B cell (primary cell): ENCODE data around the gene RRAS2. TPM values are rescaled to one million over a fixed set of nuclear protein-coding genes. Genes with fewer than 3 reads are reported as not detected.

Experiments used
- ATAC-seq: fragments of 200-7000 bp; cut with Tn5 transposase; one replicate; pipeline ENCODE4 v1.10.0; 2021; ENCODE audit warnings: low read depth, mild to moderate bottlenecking, moderate number of reproducible peaks, moderate library complexity
- CTCF ChIA-PET: fragments of 350-600 bp; sonication (Branson Sonifier 250); formaldehyde crosslinking; loops from one replicate; lab custom pipeline; 2021; ENCODE audit warnings: antibody characterized with exemption, inconsistent platforms; lab: Charles Lee
- POLR2A ChIA-PET: fragments of 350-600 bp; sonication (Branson Sonifier 250); formaldehyde crosslinking; loops from one replicate; lab custom pipeline; 2021; ENCODE audit warnings: antibody characterized with exemption; lab: Charles Lee
- DNase-seq: peaks from one replicate; pipeline ENCODE4 v3.0.0; 2013
- H2AFZ ChIP-seq: 2 replicates; pipeline ENCODE4 v1.6.1; 2012; ENCODE audit warnings: mild to moderate bottlenecking, low read depth, low read length; ENCODE audit not compliant: insufficient read depth, poor library complexity, severe bottlenecking
- H3K27ac ChIP-seq, 2 donors: 1 replicate in 1 of 2; 2 replicates in 1 of 2; pipeline ENCODE4 v1.5.1; 2012 to 2013; ENCODE audit warnings: low read length in 2 of 2, mild to moderate bottlenecking in 2 of 2, moderate library complexity in 1 of 2
- H3K27me3 ChIP-seq, 4 experiments: fragments of 200-600 bp in 1 of 4; sonication (generic) in 1 of 4; replicated peaks in 1 of 4; 1 replicate in 2 of 4; 2 replicates in 2 of 4; pipeline versions ENCODE4 v1.6.1 to v1.7.0; 2013 to 2016; ENCODE audit warnings: low read length in 3 of 4, mild to moderate bottlenecking in 2 of 4, mixed read lengths in 1 of 4, moderate library complexity in 1 of 4; ENCODE audit not compliant: insufficient read depth in 4 of 4, control insufficient read depth in 3 of 4; ENCODE audit errors: control extremely low read depth in 1 of 4
- H3K36me3 ChIP-seq, 2 experiments: replicated peaks in 1 of 2; 1 replicate in 1 of 2; 2 replicates in 1 of 2; pipeline versions ENCODE4 v1.6.1 to v1.7.1; 2013; ENCODE audit warnings: low read length in 1 of 2; ENCODE audit not compliant: insufficient read depth in 2 of 2, control insufficient read depth in 1 of 2; ENCODE audit errors: control extremely low read depth in 1 of 2, extremely low read depth in 1 of 2
- H3K4me1 ChIP-seq, 2 donors: fragments of 200-600 bp in 1 of 2; sonication (generic) in 1 of 2; 1 replicate in 1 of 2; 2 replicates in 1 of 2; pipeline versions ENCODE4 v1.5.1 to v1.6.1; 2013 to 2017; ENCODE audit warnings: low read length in 2 of 2; ENCODE audit not compliant: control insufficient read depth in 2 of 2, insufficient read depth in 2 of 2
- H3K4me2 ChIP-seq: replicated peaks from 2 replicates; pipeline ENCODE3; 2012; ENCODE audit warnings: mild to moderate bottlenecking, low read depth, low read length; ENCODE audit not compliant: poor library complexity, severe bottlenecking
- H3K4me3 ChIP-seq, 5 experiments: fragments of 200-600 bp in 1 of 5; sonication (generic) in 1 of 5; 1 replicate in 3 of 5; 2 replicates in 2 of 5; pipeline versions ENCODE4 v1.5.1 to v1.7.0; 2011 to 2016; ENCODE audit warnings: low read length in 4 of 5, mild to moderate bottlenecking in 4 of 5, low read depth in 2 of 5, control low read depth in 1 of 5, moderate library complexity in 1 of 5; ENCODE audit not compliant: insufficient read depth in 1 of 5; ENCODE audit errors: control extremely low read depth in 1 of 5, extremely low read depth in 1 of 5
- H3K79me2 ChIP-seq: fragments of 200-600 bp; sonication (generic); one replicate; pipeline ENCODE4 v1.6.0; 2016; ENCODE audit warnings: low read length; ENCODE audit not compliant: control insufficient read depth, insufficient read depth
- H3K9ac ChIP-seq: fragments of 200-600 bp; sonication (generic); 2 replicates; pipeline ENCODE4 v1.6.1; 2017; ENCODE audit warnings: mild to moderate bottlenecking, low read length, moderate library complexity
- H3K9me3 ChIP-seq, 3 donors: one replicate each; pipeline versions ENCODE4 v1.6.1 to v1.7.1; 2013; ENCODE audit warnings: low read length in 2 of 3; ENCODE audit not compliant: control insufficient read depth in 2 of 3, insufficient read depth in 1 of 3; ENCODE audit errors: control extremely low read depth in 1 of 3
- H4K20me1 ChIP-seq: 2 replicates; pipeline ENCODE4 v1.6.0; 2012; ENCODE audit warnings: mild to moderate bottlenecking, low read length; ENCODE audit not compliant: insufficient read depth, control insufficient read depth, poor library complexity, severe bottlenecking
- H3K27ac Mint-ChIP-seq: one replicate; pipeline ENCODE4 v1.8.0; 2021; ENCODE audit warnings: mixed read lengths
- H3K27me3 Mint-ChIP-seq: one replicate; pipeline ENCODE4 v1.8.0; 2021; ENCODE audit warnings: mixed read lengths
- H3K4me1 Mint-ChIP-seq: one replicate; pipeline ENCODE4 v1.8.0; 2021; ENCODE audit warnings: mixed read lengths
- H3K4me3 Mint-ChIP-seq: one replicate; pipeline ENCODE4 v1.8.0; 2021; ENCODE audit warnings: mixed read lengths
- H3K9me3 Mint-ChIP-seq: one replicate; pipeline ENCODE4 v1.8.0; 2022; ENCODE audit warnings: mixed read lengths; ENCODE audit not compliant: insufficient read depth
- EZH2 ChIP-seq: IDR thresholded peaks from 2 replicates; pipeline ENCODE4 v1.6.1; 2012; ENCODE audit warnings: borderline replicate concordance, low read depth, mild to moderate bottlenecking, moderate library complexity, low read length; ENCODE audit not compliant: insufficient read depth, poor library complexity, severe bottlenecking
- whole genome bisulfite sequencing: methylation state at CpG from one replicate; pipeline ENCODE4 v1.1.5; 2013; ENCODE audit warnings: missing lambda C conversion rate; ENCODE audit not compliant: insufficient coverage; 5-methylcytosine and 5-hydroxymethylcytosine counted together
- intact Hi-C: fragments of 100-400 bp; cut with micrococcal nuclease; formaldehyde crosslinking; loops from one replicate; pipeline ENCODE4 v1.10.0; 2022
- polyA plus RNA-seq: library from polyadenylated mRNA; depleted of rRNA; stranded (reverse); fragments of >200 nt; gene quantifications from 2 replicates; pipeline ENCODE4 v1.2.3, GENCODE V29; 2012
- total RNA-seq, 2 donors: library from RNA; stranded (reverse); fragments of 120-200 nt in 1 of 2; gene quantifications; 1 replicate in 1 of 2; 2 replicates in 1 of 2; pipeline versions ENCODE4 v1.2.3 to v1.2.4, GENCODE V29; 2013 to 2022
- TF ChIP-seq, protein P1 (sequence below): fragments of 200-600 bp; IDR thresholded peaks from one replicate; pipeline ENCODE4 v1.8.0; 2022; ENCODE audit warnings: antibody characterized with exemption, mild to moderate bottlenecking

The RRAS2 gene
- total and polyA plus RNA-seq, 2 donors (not counting 1 experiment from before 2014, with no cell fraction given) = 31.8 to 72.4 TPM

DNA sequence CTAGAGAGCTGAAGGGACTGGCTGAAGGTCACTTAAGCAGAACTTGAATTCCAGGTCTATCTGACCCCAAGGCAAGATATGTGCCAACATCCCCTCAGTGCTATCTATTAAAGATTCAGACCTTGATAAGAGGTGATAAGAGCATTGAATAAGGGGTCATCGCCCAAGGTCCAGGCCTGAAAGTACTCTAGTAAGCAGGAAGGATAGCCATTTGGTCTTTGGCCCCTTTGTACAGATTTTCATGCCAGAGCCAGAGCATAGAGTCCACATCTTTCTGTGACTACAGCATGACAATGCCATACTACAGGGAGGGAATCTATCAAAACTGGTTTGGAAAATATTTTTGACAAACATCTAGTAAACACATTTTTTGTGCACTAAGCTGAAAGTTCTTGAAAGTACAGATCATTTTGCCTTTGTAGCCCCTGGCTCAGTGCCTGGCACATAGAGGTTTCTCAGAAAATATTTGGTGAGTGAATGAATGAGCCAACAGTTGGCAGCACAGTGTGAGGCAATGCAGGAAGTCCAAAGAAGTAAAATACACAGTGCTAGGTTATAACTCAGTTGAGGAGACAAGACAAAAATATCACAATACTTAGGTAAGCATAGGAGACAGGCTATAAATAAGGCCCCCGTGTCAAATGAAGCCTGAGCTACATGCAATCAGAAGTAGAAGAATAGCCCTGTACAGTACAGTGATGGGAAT is 15.1 kb upstream of the RRAS2 start:
- Histone ChIP-seq H3K27me3 (no peaks in the 10 kb centered on the region), H3K4me1 (peaks cover 17 to 21% of the 10 kb centered on the region in 2 donors), H3K36me3 (no peaks in the 10 kb centered on the region), H3K4me3 (no peak overlapping the region), H3K27ac (no peak overlapping the region), H3K4me2 (no peak overlapping the region), H4K20me1 (no peaks in the 10 kb centered on the region), H3K79me2 (no peaks in the 10 kb centered on the region), H3K9me3 (no peaks in the 10 kb centered on the region), H2AFZ (no peak overlapping the region), H3K9ac (no peak overlapping the region)
- peaks cover 29% of the 10 kb centered on the region for H3K4me1 Mint-ChIP-seq
- H3K27me3 Mint-ChIP-seq = no peaks in the 10 kb centered on the region
- TF ChIP-seq, protein P1, sequence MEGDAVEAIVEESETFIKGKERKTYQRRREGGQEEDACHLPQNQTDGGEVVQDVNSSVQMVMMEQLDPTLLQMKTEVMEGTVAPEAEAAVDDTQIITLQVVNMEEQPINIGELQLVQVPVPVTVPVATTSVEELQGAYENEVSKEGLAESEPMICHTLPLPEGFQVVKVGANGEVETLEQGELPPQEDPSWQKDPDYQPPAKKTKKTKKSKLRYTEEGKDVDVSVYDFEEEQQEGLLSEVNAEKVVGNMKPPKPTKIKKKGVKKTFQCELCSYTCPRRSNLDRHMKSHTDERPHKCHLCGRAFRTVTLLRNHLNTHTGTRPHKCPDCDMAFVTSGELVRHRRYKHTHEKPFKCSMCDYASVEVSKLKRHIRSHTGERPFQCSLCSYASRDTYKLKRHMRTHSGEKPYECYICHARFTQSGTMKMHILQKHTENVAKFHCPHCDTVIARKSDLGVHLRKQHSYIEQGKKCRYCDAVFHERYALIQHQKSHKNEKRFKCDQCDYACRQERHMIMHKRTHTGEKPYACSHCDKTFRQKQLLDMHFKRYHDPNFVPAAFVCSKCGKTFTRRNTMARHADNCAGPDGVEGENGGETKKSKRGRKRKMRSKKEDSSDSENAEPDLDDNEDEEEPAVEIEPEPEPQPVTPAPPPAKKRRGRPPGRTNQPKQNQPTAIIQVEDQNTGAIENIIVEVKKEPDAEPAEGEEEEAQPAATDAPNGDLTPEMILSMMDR = no peak
- TF ChIP-seq EZH2 = no peak
- ATAC-seq = no peak
- H3K27ac Mint-ChIP-seq = no peak overlapping the region
- DNase-seq = no peak
- WGBS = 83% methylated on average over 2 of the region's 2 CpGs
- POLR2A ChIA-PET = no interaction called here
- H3K9me3 Mint-ChIP-seq = no peaks in the 10 kb centered on the region
- CTCF ChIA-PET = interaction anchor here (0.7 to 2.5 kb wide), 4 partner anchors 9 to 81 kb away, joined by 3 to 7 read pairs (median 3); no protein-coding TSS in a partner anchor
- no peak overlapping the region for H3K4me3 Mint-ChIP-seq
- intact Hi-C loops = no loop called here

GRCh38 chr11:14372011-14372410 is 13.0 kb upstream of the RRAS2 start:
- H4K20me1 ChIP-seq = no peaks in the 10 kb centered on the region
- H2AFZ ChIP-seq = no peak overlapping the region
- intact Hi-C loops = no loop called here
- H3K36me3 ChIP-seq = no peaks in the 10 kb centered on the region
- no peak overlapping the region for H3K27ac ChIP-seq
- no peak for DNase-seq
- H3K4me3 ChIP-seq = no peak overlapping the region
- POLR2A ChIA-PET = no interaction called here
- no peaks in the 10 kb centered on the region for H3K9me3 Mint-ChIP-seq
- CTCF ChIA-PET = interaction anchor here (5.0 kb wide), 1 partner anchor 71 kb away, joined by 19 read pairs; no protein-coding TSS in a partner anchor
- 100% methylated on average over 1 of the region's 2 CpGs for WGBS
- no peaks in the 10 kb centered on the region for H3K27me3 Mint-ChIP-seq
- H3K4me2 ChIP-seq = no peak overlapping the region
- TF ChIP-seq EZH2 = no peak
- TF ChIP-seq, protein P1 = no peak
- H3K4me1 ChIP-seq = peaks cover 18 to 20% of the 10 kb centered on the region in 2 donors
- H3K79me2 ChIP-seq = no peaks in the 10 kb centered on the region
- no peak overlapping the region for H3K27ac Mint-ChIP-seq
- no peak overlapping the region for H3K4me3 Mint-ChIP-seq
- no peak for ATAC-seq
- H3K9ac ChIP-seq = no peak overlapping the region
- H3K4me1 Mint-ChIP-seq = peaks cover 32% of the 10 kb centered on the region
- no peaks in the 10 kb centered on the region for H3K27me3 ChIP-seq
- H3K9me3 ChIP-seq = no peaks in the 10 kb centered on the region
